Vagina (tissue), 2 donors: ENCODE results near the gene VPS51.

Experiments used
- POLR2A ChIP-seq, 2 donors: fragments of 450-650 bp; IDR thresholded peaks; one replicate each; pipeline ENCODE4 v1.6.1; 2017; ENCODE audit warnings: antibody characterized with exemption in 2 of 2, mild to moderate bottlenecking in 2 of 2, moderate library complexity in 2 of 2
- TF ChIP-seq, protein P1 (sequence below), 3 experiments: fragments of 450-650 bp in 2 of 3; fragments of 200-600 bp in 1 of 3; sonication (generic) in 1 of 3; IDR thresholded peaks; one replicate each; pipeline ENCODE4 v1.5.1; 2017 to 2019; ENCODE audit warnings: antibody characterized with exemption in 3 of 3, mild to moderate bottlenecking in 2 of 3, moderate library complexity in 2 of 3

DNA sequence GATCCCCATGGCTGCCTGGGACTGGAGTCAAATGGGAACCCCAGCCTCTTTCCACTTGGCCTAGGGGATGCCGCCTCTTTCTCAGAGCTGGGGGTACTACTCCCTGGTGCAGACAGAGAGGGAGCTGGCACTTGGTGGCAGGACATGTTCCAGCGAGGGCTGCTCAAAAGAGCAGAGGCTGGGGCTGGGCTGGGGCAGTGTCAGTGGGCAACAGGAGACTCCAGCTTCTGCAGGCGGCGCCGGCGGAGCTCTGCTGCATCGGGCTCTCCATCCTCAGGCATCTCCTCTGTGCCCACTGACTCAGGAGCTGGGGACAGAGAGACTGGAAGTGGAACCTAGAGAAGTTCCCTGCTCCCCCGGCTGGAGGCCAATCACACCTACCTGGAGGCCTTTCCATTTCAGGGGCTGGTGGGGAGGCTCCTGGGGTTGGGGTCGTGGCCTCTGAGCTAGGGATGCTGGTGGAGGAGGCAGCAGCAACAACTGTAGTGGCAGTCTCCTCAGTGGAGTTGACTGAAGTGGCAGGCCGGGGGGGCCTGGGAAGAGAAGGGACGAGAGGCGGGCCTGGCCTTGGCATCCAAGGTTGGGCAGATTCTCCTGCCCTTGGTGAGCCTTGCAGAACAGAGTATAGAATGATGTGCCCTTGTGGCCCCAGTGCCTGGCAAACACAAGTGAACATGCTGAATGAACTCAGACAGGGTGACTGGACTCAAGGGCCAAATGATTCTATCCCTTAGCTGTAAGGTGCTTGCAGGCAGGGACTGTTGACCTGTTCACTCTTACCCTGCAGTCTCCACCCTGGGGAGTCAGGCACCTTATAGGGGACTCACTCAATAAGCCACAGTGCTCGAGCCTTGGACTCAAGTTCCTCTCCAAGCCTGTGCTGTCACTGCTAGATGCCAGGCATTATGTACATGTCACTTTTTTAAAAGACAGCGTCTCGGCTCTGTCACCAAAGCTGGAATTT lies 32.5 kb downstream of the VPS51 start:
- TF ChIP-seq, protein P1, sequence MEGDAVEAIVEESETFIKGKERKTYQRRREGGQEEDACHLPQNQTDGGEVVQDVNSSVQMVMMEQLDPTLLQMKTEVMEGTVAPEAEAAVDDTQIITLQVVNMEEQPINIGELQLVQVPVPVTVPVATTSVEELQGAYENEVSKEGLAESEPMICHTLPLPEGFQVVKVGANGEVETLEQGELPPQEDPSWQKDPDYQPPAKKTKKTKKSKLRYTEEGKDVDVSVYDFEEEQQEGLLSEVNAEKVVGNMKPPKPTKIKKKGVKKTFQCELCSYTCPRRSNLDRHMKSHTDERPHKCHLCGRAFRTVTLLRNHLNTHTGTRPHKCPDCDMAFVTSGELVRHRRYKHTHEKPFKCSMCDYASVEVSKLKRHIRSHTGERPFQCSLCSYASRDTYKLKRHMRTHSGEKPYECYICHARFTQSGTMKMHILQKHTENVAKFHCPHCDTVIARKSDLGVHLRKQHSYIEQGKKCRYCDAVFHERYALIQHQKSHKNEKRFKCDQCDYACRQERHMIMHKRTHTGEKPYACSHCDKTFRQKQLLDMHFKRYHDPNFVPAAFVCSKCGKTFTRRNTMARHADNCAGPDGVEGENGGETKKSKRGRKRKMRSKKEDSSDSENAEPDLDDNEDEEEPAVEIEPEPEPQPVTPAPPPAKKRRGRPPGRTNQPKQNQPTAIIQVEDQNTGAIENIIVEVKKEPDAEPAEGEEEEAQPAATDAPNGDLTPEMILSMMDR (IDR thresholded peaks at IDR 0.05), result no peak
- no peak for TF ChIP-seq POLR2A (IDR thresholded peaks at IDR 0.05)
